ENCODE data around the gene PCNX2.
A peak's percentile ranks its signal among the peaks of the same experiment; 100 is the strongest.

Gene PCNX2

DNA sequence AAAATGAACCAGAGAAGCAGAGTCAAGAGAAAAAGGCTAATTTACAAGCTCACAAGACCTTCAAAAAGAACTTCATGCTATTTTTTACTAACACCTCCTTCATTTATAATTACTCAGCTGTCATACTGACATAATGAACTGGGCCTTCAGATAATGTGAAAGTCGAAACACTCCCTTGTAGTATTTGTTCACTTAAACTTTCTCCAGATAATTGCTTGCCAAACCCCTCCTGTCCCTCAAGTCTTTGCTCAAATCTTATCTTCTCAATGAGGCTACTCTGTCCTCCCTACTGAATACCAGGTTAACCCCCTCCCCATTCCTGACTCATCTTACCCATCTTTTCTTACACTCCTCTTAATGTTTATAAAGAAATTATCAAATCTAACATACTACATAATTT is 20.9 kb upstream of the PCNX2 start:
- no peak for DNase-seq

DNA sequence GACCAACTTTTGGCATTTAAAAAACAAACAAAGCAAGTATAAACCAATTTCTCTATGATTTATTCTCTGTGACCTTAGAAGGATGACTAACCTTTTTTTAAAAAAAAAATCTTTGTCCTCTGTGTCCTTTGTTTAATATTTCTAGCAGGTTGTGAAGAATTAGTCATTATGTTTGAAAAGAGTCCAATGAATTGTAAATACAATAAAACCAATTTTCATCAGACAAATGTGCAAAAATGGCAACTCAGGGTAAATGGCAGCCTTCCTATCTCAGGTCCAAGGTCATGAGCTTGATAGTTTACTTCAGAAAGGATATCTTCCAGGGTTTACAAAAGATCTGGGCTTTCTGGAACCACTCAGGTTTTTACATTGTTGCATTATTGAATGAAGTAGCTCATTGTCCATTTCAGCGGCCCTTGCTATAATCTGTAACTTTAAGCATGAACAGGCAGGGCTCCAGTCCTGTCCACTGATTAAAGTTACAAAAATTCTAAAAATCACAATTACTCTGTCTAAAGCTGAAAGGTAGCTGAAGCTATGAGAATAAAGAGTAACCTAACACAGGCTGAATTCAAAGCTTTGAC is 20.3 kb upstream of the PCNX2 start:
- no peak for DNase-seq

DNA sequence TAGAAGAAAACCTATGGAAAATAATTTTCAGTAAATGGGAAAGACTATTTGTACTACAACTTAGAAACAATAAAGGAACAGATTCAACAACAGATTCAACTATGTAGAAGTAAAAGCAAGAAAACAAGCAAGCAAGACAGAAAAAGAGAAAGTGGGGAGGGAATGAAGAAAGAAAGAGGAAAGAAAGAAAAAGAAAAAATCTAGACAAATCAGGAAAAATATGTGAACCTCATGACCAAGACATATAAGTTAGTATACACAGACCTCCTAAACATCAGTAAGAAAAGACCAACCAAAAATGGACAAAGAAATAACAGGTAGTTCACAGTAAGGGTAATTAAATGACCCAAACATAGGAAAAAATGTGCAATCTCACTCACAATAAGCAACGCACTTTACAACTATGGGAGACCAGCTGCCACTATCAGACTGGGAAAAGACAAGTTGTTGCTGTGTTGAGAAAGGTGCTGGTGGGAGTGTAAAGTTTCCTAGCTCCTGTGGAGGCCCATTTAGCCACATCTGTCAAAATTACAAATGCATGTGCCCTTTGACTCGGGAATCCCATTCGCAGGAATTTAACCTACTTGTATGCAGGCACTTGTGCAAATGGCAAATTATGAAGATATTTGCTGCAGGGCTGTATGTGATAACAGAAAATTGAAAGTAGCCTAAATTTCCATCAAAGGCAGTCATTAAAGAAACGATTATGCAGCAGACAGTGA is 18.1 kb upstream of the PCNX2 start:
- DNase-seq: no peak

DNA sequence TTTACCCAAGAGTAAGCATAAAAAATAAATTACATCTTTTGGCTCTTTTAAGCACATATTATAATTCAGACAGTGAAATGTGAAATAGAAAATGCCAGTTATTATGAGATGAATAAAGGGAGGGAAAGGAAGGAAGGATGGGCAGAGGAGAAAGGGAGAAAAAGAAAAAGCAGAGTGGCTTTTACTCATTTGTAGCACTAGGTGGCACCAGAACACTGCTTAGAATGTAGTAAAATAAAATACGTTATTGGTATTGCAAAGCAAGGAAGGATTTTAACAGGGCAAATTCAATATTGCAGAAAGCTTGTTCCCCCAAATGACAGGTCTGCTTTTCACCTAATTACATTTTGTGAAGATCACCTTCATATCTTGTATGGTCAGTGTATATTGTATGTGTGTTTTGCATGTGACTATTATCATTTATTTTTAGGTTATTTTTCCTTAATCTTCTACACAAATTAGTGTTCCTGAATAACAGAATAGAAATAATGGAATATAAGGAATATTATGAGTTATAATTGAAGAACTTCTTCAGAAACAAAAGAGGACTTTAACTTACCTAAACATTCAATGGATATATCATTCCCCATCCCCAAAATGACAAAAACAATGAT is 9.1 kb upstream of the PCNX2 start:
- DNase-seq: peak; percentile 47 to 71 (median 57)

DNA sequence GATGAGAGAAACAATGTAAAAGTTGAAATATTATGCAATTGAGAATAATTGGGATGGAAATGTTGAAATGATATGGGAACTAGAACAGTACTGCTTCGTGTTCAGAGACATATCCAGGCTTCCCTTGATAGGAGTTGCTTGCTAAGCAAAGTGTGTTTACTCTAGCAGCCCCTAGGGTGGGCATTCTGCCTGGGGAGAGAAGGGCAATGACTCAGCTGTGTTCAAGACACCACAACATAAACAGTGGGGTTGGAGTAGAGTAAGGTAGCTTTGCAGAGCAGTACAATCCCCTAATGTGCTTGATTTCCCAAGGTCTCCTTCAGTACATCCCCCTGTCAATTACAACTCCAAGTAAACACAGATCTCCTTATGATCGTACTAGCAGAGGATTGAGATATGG is 4.8 kb upstream of the PCNX2 start:
- DNase-seq: no peak

DNA sequence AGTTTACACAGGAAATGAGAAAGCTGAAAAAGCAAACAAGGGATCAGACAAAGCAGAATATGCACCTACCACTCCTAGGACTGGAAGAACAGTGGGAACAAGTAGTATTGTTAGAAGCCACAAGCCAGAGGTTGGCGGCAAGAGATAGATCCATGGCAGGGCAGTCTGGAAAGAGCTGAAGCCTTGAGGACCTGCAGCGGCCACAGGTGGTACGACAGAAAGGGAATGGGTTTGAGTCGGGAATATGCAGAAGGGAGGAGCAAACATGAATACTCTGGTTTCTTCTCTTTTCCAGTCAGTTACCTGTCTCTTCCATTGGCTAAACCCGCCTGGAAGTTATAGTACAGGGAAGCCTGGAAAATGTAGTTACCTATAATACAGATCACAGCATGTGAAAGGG is 3.9 kb upstream of the PCNX2 start:
- no peak for DNase-seq

DNA sequence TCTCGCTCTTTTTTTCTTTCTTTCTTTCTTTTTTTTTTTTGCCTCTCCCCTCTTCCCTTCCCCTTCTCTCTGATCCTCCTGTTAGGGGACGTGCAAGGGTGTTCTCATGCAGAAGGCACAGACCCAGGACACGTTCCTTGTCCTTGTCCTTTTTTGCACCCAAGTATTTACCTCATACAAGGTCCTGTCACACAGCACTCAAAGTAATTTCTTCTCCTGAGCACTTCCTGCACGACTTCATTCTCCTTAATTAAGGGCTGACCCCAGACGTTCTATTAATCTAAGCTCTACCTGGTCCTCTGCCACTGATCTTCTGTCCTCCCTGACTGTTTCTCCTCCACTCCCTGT is 424 bp upstream of the PCNX2 start:
- DNase-seq: no peak

DNA sequence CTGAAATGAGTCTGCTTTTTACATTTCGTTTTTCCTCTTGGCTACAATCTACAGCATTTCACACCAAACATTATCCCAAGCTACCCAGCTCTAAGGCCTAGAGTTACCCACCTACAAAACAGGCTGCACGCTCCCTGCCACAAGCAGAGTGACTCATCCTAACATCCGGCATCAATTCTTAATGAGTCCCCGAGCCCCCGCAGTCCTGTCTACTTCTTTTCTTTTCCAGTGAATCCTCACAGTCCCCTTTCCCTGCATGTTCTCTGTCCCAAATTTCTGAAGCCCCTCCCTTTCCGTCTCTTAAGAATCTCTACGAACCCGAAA is 650 bp downstream of the PCNX2 start:
- DNase-seq: peak; percentile 64 to 69 (median 65)

DNA sequence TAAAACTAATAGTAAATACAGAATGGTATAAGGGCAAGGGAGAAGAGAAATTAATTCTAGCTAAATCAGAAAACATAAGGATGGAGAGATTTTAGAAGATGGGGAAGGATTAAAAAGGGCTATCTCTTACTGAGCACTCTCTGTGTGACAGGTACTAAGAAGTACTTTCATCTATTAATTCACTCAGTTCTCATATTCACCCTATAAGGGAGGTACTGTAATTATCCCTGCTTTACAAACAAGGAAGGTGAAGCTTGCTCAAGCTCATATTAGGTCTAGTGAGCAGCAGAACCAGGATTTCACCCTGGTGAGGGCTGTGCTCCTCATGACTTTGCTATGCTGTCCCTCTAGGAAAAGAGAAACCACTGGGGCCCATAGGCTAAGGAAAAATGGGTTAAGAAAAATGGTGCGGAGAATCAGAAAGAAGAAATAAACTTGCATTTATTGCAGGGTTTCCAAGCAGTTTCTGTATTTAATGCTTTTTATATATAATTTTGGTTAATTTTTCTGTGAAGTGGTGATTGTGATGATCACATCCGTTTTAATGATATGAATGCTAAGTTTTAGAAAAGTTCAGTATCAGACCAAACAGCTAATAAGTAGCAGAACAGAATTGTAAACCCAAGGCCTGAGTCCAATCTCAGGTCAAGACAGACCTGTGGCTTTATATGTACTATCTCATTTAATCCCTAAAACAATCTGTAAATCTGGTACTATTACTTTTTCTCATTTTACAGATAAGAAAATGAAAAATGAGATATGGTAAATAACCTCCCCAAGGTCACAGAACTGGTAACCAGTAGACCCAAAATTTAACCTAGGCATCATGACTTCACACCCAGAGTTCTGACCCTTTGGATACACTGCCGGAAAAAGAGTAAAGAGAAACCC is 1.7 kb downstream of the PCNX2 start:
- DNase-seq: no peak

DNA sequence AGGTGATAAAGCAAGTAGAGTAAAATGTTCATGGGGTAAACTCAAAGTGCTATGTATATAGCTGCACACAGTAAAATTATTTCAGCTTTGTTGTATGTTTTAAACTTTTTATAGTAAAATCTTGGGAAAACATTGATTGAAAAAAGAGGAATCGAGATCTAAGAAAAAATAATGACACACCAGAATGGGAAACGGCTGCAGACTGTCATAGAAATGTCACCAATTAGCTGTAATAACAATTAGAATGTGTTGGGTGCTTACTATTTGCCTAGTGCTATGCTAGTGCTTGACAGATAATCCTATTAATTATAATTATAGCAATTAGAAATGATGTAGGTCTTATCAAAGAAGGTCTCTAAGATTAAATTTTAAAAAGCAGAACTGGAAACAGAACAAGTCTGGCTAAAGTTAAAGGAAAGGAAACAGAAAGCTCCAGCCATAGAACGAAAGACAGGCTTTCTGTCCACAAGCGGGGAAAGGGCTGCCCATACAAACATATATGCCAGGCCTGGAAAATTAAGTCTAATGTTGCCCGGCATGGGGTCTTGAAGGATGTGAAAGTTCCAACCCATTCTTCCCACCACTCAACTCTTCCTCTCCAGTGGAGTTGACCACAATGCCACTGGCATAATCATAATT is 5.0 kb downstream of the PCNX2 start:
- DNase-seq: peak; percentile 58 to 68 (median 62)

DNA sequence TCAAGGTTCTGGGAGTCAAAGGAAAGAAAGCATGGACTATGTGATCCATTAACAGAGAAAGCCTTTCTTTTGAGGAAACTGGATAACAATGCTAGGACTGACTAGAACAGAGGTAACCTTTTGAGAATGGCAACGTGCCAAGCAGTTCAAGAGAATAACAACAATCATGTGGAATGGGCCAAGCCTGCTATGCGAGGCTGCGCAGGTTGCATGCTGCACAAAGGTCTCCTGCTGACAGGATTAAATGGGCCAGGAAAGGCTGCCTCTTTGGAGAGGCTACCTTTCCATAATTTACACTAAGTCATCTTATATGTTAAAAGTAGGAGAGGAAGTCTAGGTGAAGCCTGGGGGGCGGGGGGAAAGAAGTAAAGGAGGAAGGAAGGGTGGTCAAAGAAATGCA is 5.8 kb downstream of the PCNX2 start:
- no peak for DNase-seq

DNA sequence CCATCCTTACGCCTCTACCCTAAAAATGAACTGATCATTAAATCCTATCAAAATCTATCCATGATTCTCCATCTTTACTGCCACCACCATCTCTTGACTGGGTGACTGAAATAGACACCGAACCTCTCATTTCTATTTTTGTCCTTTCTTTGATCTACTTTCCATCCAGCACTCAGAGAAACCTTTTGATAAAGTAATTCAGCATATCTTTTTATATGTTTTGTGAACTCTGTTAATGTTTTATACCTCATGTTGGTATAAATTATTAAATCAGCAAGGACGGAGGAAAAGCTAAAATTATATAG is 13.0 kb downstream of the PCNX2 start:
- no peak for DNase-seq

DNA sequence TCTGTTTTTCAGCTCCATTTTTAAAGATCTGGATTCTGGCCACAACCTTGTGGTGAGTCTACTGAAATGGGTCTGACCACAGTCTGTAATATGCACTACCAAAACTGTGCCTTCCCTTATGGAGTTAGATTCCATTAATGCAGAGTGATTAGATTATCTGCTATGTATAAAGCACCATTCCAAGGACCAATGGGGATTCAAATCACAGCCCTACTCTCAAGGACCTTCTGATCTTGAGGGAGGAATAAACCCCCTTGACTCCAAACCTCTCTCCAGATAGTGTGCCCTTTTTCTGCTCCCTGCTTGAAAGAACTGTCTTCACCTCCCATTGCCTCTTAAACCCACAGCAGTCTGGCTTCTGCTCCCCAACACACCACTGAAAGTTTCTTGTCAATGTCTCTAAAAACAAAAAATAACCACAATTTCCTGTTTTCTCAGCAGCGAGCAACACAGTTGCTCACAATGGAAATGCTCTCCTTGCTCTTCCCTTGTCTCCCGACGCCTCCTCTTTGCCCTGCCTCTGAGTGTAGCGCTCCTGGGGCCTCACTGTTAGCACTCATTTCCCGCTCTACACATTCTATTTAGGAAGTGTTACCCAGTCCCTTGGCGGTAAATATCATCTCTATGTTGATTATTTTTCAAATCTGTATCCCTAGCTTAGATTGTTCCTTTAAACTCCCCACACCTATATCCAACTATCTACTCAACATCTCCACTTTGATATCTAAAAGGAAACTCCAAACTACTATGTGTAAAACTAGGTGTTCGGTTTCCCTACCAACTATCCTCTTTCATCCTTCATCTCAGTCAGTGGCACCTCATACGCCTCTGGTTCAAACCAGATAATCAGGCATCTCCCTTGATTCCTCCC is 13.6 kb downstream of the PCNX2 start:
- DNase-seq: peak; percentile 51 to 64 (median 62)

DNA sequence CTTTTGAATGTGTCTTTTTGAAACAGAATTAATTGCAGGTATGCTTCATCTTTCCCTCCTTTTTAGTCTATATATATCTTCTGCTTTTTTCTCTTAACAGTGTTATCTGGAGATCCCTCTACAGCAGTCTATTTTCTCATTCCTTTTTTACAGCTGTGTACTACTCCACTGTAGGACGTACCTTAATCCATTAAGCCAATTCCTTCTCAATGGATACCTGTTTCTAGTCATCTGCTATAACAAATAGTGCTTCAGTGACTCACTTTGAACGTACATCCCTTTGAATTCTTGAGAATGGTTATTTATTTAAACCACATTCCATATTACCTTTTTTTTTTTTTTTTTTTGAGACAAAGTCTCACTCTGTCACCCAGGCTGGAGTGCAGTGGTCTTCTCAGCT is 15.6 kb downstream of the PCNX2 start:
- no peak for DNase-seq

DNA sequence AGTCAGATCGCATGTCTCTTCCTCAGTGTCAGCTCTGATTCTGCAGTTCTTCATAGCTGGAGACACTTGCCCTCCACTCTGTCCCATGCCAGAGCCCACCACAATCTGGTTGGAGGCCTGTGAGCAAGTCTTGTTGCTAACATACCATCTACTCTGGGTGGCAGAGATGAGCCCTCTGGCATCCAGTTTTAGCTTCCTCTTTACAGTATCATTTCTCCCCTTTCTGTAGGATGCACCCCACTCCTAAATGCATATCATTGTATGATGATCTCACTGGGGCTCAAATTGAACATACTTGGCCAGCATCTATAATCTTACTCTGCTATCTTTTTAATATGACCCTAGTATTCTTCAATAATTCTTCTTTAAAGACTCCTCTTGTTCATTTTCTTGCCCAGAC is 16.9 kb downstream of the PCNX2 start:
- peak; percentile 21 to 41 (median 39) for DNase-seq

DNA sequence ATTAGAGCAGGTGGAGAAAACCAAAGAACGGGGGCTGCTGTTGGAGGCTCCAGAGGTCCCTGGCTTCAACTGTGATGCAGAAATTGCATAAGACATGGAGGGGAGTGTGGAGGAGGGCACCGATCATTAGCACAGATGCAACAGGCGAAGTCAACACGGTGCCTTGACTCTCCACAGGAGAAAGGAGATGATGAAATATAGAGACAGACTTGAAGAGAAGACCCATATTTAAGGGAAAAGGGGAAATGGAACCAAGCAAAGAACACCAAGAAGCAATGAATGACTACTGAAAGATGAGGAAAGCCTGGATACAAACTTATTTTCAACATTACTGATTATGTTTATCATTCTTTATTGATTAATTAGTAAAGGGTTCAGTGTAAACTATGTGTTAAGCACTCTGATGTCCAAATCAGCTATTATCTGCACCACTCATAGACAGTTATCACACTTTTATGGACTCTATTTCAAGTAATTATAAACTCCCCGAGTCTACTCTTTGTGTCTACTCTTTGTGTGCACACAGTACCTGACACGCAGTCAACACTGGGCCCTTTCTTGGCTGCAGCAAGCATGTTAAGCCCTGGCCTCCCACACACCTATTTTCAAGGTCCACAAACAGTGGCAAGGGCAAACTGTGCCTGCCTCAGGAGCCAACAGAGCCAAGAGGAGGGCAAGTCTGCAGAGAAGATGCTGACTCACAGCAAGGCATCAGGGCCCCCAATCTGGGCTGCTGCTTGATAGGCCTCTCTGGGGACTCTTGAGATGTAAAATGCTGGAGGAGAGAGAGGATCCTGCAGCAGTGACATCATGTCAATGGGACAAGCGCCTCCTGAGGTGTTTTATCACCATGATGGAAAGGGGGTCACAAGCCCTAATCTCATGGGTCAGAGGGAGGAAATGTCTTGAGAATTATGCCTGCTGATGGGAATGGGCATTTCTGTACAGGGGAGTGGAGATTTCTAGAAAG is 17.6 kb downstream of the PCNX2 start:
- DNase-seq: peak; percentile 10 to 34 (median 33)

DNA sequence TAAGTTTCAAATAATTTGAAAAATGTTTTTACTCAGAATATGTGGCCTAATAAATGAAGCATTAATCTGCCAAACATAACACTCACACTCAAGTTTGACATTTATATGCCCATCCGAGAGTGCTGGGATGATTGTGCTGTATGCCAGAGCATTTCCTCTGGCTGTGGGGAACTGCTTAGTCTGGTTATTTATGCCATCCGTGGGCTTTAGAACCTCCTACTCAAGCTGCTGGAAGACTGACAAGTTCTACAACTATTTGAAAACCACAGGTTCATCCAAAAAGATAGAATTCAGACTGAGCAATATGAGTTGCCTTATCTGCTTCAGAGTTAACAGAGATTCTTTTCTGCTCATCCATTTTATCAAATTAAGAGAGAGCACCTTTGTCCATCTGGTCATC is 25.9 kb downstream of the PCNX2 start:
- peak in 2 of 3 donors; percentile 13 to 23 for DNase-seq

DNA sequence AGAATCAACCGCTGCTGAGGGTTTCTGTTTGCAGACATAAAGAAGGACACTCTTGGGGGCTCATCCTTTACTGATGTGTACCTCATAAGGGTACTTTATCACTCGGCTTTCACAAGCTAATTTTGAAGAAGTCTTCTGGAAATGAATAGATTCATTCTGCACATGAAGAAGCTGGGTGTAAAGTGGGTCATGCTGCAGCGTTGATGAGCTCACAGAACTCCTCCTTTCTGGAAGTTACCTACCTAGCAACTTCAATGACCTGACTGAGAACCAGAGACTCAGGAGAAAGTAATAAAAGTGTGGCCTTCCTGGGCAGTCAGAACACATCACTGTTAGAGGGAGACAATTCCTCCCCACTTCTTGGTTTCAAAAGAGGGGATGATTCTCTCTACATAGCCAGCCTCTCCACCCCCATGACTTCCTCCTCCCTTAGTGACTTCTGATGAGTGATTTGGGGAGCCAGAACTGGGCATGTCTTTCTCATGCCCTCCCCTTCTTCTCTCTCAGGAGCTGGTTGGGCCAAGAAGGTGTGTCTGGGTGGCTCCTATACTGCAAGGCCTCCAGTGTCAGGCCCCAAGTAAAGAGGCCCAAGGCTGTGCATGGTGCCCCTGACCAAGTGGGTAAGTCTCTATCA is 27.0 kb downstream of the PCNX2 start:
- peak; percentile 36 to 41 (median 39) for DNase-seq

DNA sequence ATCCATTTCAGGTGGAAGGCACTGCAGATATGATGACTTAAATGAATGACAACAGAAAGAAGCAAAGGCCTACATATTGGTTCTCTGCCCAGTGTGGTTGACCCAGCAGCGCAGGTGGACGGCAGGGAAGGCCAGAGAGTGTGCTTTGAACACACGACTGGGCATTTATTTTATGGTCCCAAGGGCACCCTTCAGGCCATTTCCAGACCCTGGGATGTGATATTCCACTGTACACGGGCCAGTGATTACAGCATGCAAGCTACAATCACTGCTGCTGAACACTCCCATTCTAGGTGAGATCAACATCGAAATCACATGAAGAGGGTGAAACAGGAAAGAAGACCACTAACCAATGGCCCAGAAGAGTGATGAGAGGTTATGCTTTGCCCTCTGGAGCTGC is 33.8 kb downstream of the PCNX2 start:
- no peak for DNase-seq

DNA sequence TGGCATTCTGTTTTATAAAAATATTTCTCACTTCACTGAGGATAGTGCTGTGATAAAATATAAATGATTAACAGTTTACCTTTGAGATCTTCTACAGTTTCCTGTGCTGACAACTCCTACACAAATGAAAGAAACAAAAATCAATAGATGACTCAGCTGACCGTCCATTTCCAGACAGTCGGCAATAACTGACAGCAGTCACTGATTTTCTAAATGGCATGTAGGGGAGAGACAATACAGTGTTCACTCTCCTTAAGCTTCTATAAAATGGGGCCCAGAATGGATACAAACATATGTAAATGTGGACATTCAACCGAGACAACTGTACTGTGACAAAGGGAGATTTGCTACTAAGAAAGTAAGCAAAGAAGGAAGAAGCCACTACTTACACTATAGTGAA is 34.3 kb downstream of the PCNX2 start:
- DNase-seq: no peak

DNA sequence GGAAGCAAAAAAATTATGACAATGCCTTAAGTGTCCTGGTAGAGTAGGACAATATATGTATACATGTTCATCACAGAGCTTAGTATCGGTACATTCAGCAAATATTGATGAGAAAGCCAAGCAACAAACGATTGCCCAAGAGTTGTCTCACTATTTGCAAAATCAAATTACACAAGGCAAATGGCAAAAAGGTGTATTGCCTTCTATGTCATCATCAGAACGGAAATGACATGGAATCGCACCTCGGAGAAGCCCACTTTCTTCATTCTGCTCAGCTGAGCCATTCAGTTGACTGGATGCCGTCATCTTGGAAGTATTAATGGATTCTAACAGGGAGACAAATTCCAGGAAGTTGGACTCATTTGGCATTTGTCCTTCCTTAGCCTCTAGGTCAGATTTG is 37.7 kb downstream of the PCNX2 start:
- no peak for DNase-seq

Measured in suppressor macrophage treated with lipopolysaccharide for 1 hour (primary cell).